B cell (primary cell): Measurements from ENCODE around the gene RNF167. TPM values are rescaled to one million over a fixed set of nuclear protein-coding genes. Genes with fewer than 3 reads are reported as not detected.

Source experiments
- ATAC-seq: fragments of 200-7000 bp; cut with Tn5 transposase; one replicate; pipeline ENCODE4 v1.10.0; 2021; ENCODE audit warnings: low read depth, mild to moderate bottlenecking, moderate number of reproducible peaks, moderate library complexity
- CTCF ChIA-PET: fragments of 350-600 bp; sonication (Branson Sonifier 250); formaldehyde crosslinking; loops from one replicate; lab custom pipeline; 2021; ENCODE audit warnings: antibody characterized with exemption, inconsistent platforms; lab: Charles Lee
- POLR2A ChIA-PET: fragments of 350-600 bp; sonication (Branson Sonifier 250); formaldehyde crosslinking; loops from one replicate; lab custom pipeline; 2021; ENCODE audit warnings: antibody characterized with exemption; lab: Charles Lee
- DNase-seq: peaks from one replicate; pipeline ENCODE4 v3.0.0; 2013
- H2AFZ ChIP-seq: 2 replicates; pipeline ENCODE4 v1.6.1; 2012; ENCODE audit warnings: mild to moderate bottlenecking, low read depth, low read length; ENCODE audit not compliant: insufficient read depth, poor library complexity, severe bottlenecking
- H3K27ac ChIP-seq, 2 donors: 1 replicate in 1 of 2; 2 replicates in 1 of 2; pipeline ENCODE4 v1.5.1; 2012 to 2013; ENCODE audit warnings: low read length in 2 of 2, mild to moderate bottlenecking in 2 of 2, moderate library complexity in 1 of 2
- H3K27me3 ChIP-seq, 4 experiments: fragments of 200-600 bp in 1 of 4; sonication (generic) in 1 of 4; replicated peaks in 1 of 4; 1 replicate in 2 of 4; 2 replicates in 2 of 4; pipeline versions ENCODE4 v1.6.1 to v1.7.0; 2013 to 2016; ENCODE audit warnings: low read length in 3 of 4, mild to moderate bottlenecking in 2 of 4, mixed read lengths in 1 of 4, moderate library complexity in 1 of 4; ENCODE audit not compliant: insufficient read depth in 4 of 4, control insufficient read depth in 3 of 4; ENCODE audit errors: control extremely low read depth in 1 of 4
- H3K36me3 ChIP-seq, 2 experiments: replicated peaks in 1 of 2; 1 replicate in 1 of 2; 2 replicates in 1 of 2; pipeline versions ENCODE4 v1.6.1 to v1.7.1; 2013; ENCODE audit warnings: low read length in 1 of 2; ENCODE audit not compliant: insufficient read depth in 2 of 2, control insufficient read depth in 1 of 2; ENCODE audit errors: control extremely low read depth in 1 of 2, extremely low read depth in 1 of 2
- H3K4me1 ChIP-seq, 2 donors: fragments of 200-600 bp in 1 of 2; sonication (generic) in 1 of 2; 1 replicate in 1 of 2; 2 replicates in 1 of 2; pipeline versions ENCODE4 v1.5.1 to v1.6.1; 2013 to 2017; ENCODE audit warnings: low read length in 2 of 2; ENCODE audit not compliant: control insufficient read depth in 2 of 2, insufficient read depth in 2 of 2
- H3K4me2 ChIP-seq: replicated peaks from 2 replicates; pipeline ENCODE3; 2012; ENCODE audit warnings: mild to moderate bottlenecking, low read depth, low read length; ENCODE audit not compliant: poor library complexity, severe bottlenecking
- H3K4me3 ChIP-seq, 5 experiments: fragments of 200-600 bp in 1 of 5; sonication (generic) in 1 of 5; 1 replicate in 3 of 5; 2 replicates in 2 of 5; pipeline versions ENCODE4 v1.5.1 to v1.7.0; 2011 to 2016; ENCODE audit warnings: low read length in 4 of 5, mild to moderate bottlenecking in 4 of 5, low read depth in 2 of 5, control low read depth in 1 of 5, moderate library complexity in 1 of 5; ENCODE audit not compliant: insufficient read depth in 1 of 5; ENCODE audit errors: control extremely low read depth in 1 of 5, extremely low read depth in 1 of 5
- H3K79me2 ChIP-seq: fragments of 200-600 bp; sonication (generic); one replicate; pipeline ENCODE4 v1.6.0; 2016; ENCODE audit warnings: low read length; ENCODE audit not compliant: control insufficient read depth, insufficient read depth
- H3K9ac ChIP-seq: fragments of 200-600 bp; sonication (generic); 2 replicates; pipeline ENCODE4 v1.6.1; 2017; ENCODE audit warnings: mild to moderate bottlenecking, low read length, moderate library complexity
- H3K9me3 ChIP-seq, 3 donors: one replicate each; pipeline versions ENCODE4 v1.6.1 to v1.7.1; 2013; ENCODE audit warnings: low read length in 2 of 3; ENCODE audit not compliant: control insufficient read depth in 2 of 3, insufficient read depth in 1 of 3; ENCODE audit errors: control extremely low read depth in 1 of 3
- H4K20me1 ChIP-seq: 2 replicates; pipeline ENCODE4 v1.6.0; 2012; ENCODE audit warnings: mild to moderate bottlenecking, low read length; ENCODE audit not compliant: insufficient read depth, control insufficient read depth, poor library complexity, severe bottlenecking
- H3K27ac Mint-ChIP-seq: one replicate; pipeline ENCODE4 v1.8.0; 2021; ENCODE audit warnings: mixed read lengths
- H3K27me3 Mint-ChIP-seq: one replicate; pipeline ENCODE4 v1.8.0; 2021; ENCODE audit warnings: mixed read lengths
- H3K4me1 Mint-ChIP-seq: one replicate; pipeline ENCODE4 v1.8.0; 2021; ENCODE audit warnings: mixed read lengths
- H3K4me3 Mint-ChIP-seq: one replicate; pipeline ENCODE4 v1.8.0; 2021; ENCODE audit warnings: mixed read lengths
- H3K9me3 Mint-ChIP-seq: one replicate; pipeline ENCODE4 v1.8.0; 2022; ENCODE audit warnings: mixed read lengths; ENCODE audit not compliant: insufficient read depth
- CTCF ChIP-seq: fragments of 200-600 bp; IDR thresholded peaks from one replicate; pipeline ENCODE4 v1.8.0; 2022; ENCODE audit warnings: antibody characterized with exemption, mild to moderate bottlenecking
- WGBS: methylation state at CpG from one replicate; pipeline ENCODE4 v1.1.5; 2013; ENCODE audit warnings: missing lambda C conversion rate; ENCODE audit not compliant: insufficient coverage; 5-methylcytosine and 5-hydroxymethylcytosine counted together
- intact Hi-C: fragments of 100-400 bp; cut with micrococcal nuclease; formaldehyde crosslinking; loops from one replicate; pipeline ENCODE4 v1.10.0; 2022
- polyA plus RNA-seq: library from polyadenylated mRNA; depleted of rRNA; stranded (reverse); fragments of >200 nt; gene quantifications from 2 replicates; pipeline ENCODE4 v1.2.3, GENCODE V29; 2012
- total RNA-seq, 2 donors: library from RNA; stranded (reverse); fragments of 120-200 nt in 1 of 2; gene quantifications; 1 replicate in 1 of 2; 2 replicates in 1 of 2; pipeline versions ENCODE4 v1.2.3 to v1.2.4, GENCODE V29; 2013 to 2022

Gene RNF167
- total and polyA plus RNA-seq, 2 donors (not counting 1 experiment from before 2014, with no cell fraction given) = 143 to 186 TPM

- peak overlapping the region; percentile 97 for H3K9ac ChIP-seq
These were observed 10.1 kb downstream of the RNF167 start for GRCh38 chr17:4950075-4950745.

More at GRCh38 chr17:4950075-4950745, 10.1 kb downstream of the RNF167 start:
- Histone ChIP-seq H3K9me3 (no peaks in the 10 kb centered on the region), H4K20me1 (peaks cover 30% of the 10 kb centered on the region), H3K27ac (peak overlapping the region; percentile 55 to 93), H3K27me3 (no peaks in the 10 kb centered on the region), H3K4me3 (peak overlapping the region; percentile 21 to 99 (median 96)), H3K79me2 (peaks cover 37% of the 10 kb centered on the region), H3K4me1 (peaks cover 24 to 32% of the 10 kb centered on the region in 2 donors), H2AFZ (peak overlapping the region; percentile 97), H3K36me3 (peaks cover 0 to 17% of the 10 kb centered on the region in 2 experiments), H3K4me2 (peak overlapping the region; percentile 98)
- CTCF ChIA-PET = interaction anchor here (1.2 to 3.0 kb wide), 2 partner anchors 17 to 41 kb away, joined by 3 to 16 read pairs; partner anchors contain the start of gene SPAG7
- Mint-ChIP-seq H3K27ac (peak overlapping the region; percentile 90), H3K4me3 (peak overlapping the region; percentile 85), H3K9me3 (no peaks in the 10 kb centered on the region), H3K4me1 (peaks cover 33% of the 10 kb centered on the region), H3K27me3 (no peaks in the 10 kb centered on the region)
- DNase-seq = peak; percentile 66
- TF ChIP-seq CTCF = no peak
- 7% methylated on average over 48 of the region's 52 CpGs for WGBS
- no peak for ATAC-seq
- intact Hi-C loops = no loop called here
- POLR2A ChIA-PET = interaction anchor here (0.7 to 4.9 kb wide), 3 partner anchors 10 to 17 kb away, joined by 3 to 81 read pairs (median 38); partner anchors contain the start of genes RNF167, SLC25A11 and SPAG7
